ENCODE results near the gene DGKE.
A peak's percentile ranks its signal among the peaks of the same experiment; 100 is the strongest.

The DGKE gene

DNA sequence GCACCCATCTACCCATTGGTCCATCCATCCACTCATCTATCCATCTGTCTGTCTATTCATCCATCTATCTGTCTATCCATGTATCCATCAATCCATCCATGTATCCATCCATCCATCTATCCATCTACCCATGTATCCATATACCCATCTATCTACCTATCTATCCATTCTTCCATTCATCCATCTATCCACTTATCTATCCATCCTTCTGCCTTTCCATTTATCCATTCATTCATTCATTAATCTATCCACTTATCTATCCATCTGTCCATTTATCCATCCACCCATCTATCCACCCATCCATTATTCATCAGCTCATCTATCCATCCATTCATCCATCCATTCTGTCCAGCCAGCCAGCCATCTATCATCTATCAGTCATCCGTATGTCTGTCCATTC, 58.4 kb downstream of the DGKE start:
- DNase-seq, result no peak

DNA sequence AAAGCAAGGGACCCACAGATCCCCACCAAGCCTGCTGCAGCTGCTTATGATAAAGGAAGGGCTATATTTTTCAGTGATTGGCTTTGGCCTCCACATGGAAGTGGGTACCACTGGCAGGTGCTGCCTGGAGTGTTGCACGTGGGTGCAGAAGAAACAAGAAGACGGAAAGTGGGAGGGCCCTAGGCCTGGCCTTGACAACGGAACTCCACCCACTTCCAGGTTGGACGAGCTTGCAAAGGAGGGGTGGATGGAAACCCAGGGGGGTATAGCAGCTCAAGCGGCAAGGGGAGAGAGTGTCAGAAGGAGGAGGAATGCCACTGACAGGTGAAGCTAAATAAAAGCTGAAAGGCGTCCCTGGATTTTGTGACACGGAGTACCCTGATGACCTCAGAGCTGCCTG, 59.6 kb downstream of the DGKE start:
- DNase-seq, result no peak

GRCh38 chr17:56894859-56895455, 61.0 kb downstream of the DGKE start:
- no peak for DNase-seq

GRCh38 chr17:56896217-56896967, 62.4 kb downstream of the DGKE start:
- DNase-seq, result no peak

- no peak for DNase-seq
Measured at GRCh38 chr17:56896968-56897359, 63.0 kb downstream of the DGKE start.

- DNase-seq, result no peak
Measured at GRCh38 chr17:56897646-56898424, 63.9 kb downstream of the DGKE start.

- no peak for DNase-seq
Measured at GRCh38 chr17:56898874-56899273, 64.9 kb downstream of the DGKE start.

- DNase-seq, result no peak
Measured at GRCh38 chr17:56899403-56899802, 65.5 kb downstream of the DGKE start.

DNA sequence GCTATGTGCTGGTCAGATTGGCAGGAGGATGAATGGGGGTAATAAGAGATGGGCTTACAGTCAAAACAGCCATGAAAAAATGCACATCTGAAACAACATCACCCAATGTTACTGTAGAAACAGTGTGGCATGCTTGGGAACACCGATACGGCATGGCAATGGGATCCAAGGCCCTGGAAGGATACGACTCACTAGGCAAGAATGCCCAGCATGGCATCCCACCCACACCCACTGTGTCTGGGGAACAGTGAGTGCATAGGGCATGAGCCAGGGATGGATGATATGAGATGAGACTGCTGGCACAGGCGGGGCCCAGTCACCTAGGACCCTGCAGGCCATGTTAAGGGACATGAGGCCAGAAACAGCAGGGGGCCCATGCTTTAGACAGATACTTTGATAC, 68.4 kb downstream of the DGKE start:
- DNase-seq, result no peak

DNA sequence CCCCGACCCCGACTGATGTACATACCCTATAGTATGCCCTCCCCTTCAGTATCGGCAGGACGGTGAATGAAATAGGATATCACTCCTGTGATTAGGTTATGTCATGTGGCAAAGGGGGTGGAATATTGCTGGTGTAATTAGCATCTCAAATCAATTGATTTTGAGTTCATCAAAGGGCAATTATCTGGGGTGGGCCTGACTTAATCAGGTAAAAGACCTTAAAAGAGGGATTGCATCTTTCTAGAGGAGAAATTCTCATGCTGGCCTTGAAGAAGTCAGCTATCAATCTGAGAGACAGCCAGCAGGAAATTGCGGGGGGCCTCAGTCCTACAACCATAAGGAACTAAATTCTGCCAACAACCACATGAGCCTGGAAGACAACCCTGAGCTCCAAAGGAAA, 69.6 kb downstream of the DGKE start:
- DNase-seq, result no peak

- DNase-seq, result no peak
Measured at GRCh38 chr17:56908001-56908542, 74.1 kb downstream of the DGKE start.

DNA sequence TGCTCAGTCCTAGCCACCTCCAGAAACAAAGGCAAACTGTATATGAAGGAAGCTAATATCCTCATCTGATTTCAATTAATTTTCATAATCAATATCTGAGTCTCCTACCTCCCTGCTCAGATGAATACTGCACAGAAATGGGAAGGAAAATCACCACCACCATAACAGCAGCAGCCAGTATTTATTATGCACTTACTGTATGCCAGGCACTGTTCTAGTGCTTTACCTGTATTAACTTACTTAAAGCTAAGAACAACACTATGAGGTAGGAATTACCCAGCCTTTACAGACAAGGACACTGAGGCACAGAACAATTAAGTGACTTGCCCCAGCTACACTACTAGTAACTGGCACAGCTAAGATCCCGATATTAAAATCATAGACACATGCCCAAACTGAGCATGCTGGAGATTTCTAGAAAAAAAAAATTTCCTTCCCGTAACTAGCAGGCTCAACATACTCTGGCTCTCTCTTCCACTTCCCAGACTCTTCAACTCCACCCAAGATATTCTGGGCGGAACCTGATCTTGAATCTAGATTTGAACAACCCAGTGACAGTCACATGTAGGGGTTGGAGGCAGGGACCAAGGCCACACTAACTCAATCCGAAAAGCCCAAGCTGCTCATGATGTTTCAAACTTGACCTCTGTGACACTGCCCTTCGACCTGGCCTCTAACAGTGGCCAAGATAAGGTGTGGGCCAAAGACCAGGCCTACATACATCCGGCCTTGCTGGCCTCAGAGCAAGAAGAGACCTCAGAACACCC, 76.0 kb downstream of the DGKE start:
- no peak for DNase-seq

- no peak for DNase-seq
Measured at GRCh38 chr17:56910509-56911235, 76.7 kb downstream of the DGKE start.

GRCh38 chr17:56912105-56912999, 78.4 kb downstream of the DGKE start:
- no peak for DNase-seq

GRCh38 chr17:56913000-56913311, 79.0 kb downstream of the DGKE start:
- DNase-seq, result no peak

GRCh38 chr17:56913353-56913866, 79.5 kb downstream of the DGKE start:
- no peak for DNase-seq

GRCh38 chr17:56913867-56914580, 80.1 kb downstream of the DGKE start, which contains the start of gene TRIM25:
Gene TRIM25, minus strand, starts transcription at chr17:56914049. Its CDS starts 61 bp downstream, at chr17:56913988.
- DNase-seq, result peak; percentile 59

GRCh38 chr17:56914581-56915273, 80.8 kb downstream of the DGKE start:
- no peak for DNase-seq

GRCh38 chr17:56917559-56918296, 83.8 kb downstream of the DGKE start:
- DNase-seq, result no peak
